ENCODE data around the gene RUNX2. TPM values are rescaled to one million over a fixed set of nuclear protein-coding genes. Genes with fewer than 3 reads are reported as not detected.

Gene RUNX2
- polyA plus RNA-seq, 1 donor from 2014 or later, result not detected

- no peak for TF ChIP-seq EZH2 (IDR thresholded peaks at IDR 0.05; ENCODE audit: borderline replicate concordance, insufficient read depth, low read length, poor library complexity, severe bottlenecking)
- no peaks in the 10 kb centered on the region for H3F3A ChIP-seq (ENCODE audit: insufficient read depth, low read length, poor library complexity, severe bottlenecking)
- H3K4me2 ChIP-seq (ENCODE audit: low read length), result no peak overlapping the region
- H3K27me3 ChIP-seq (ENCODE audit: insufficient read depth, low read depth, low read length), result no peaks in the 10 kb centered on the region
- H3K4me3 ChIP-seq (ENCODE audit: low read length), result no peak overlapping the region
- H2AFZ ChIP-seq (ENCODE audit: low read depth, low read length), result no peak overlapping the region
- H3K27ac ChIP-seq (ENCODE audit: low read length), result no peak overlapping the region
- no peak overlapping the region for H3K9ac ChIP-seq (ENCODE audit: low read length)
- H4K20me1 ChIP-seq (ENCODE audit: insufficient read depth), result no peaks in the 10 kb centered on the region
- H3K36me3 ChIP-seq (ENCODE audit: insufficient read depth, low read length), result no peaks in the 10 kb centered on the region
- H3K9me2 ChIP-seq (ENCODE audit: insufficient read depth, low read length), result no peaks in the 10 kb centered on the region
- H3K9me3 ChIP-seq (ENCODE audit: low read length), result no peaks in the 10 kb centered on the region
- H3K79me2 ChIP-seq (replicated peaks; ENCODE audit: insufficient read depth, low read length), result no peaks in the 10 kb centered on the region
These were observed 249.8 kb downstream of the RUNX2 start for GRCh38 chr6:45577836-45578504.

- H3K4me2 ChIP-seq (ENCODE audit: low read length), result no peak overlapping the region
- H3K9me2 ChIP-seq (ENCODE audit: insufficient read depth, low read length), result no peaks in the 10 kb centered on the region
- H4K20me1 ChIP-seq (ENCODE audit: insufficient read depth), result no peaks in the 10 kb centered on the region
- no peak overlapping the region for H2AFZ ChIP-seq (ENCODE audit: low read depth, low read length)
- no peak overlapping the region for H3K27ac ChIP-seq (ENCODE audit: low read length)
- H3K79me2 ChIP-seq (replicated peaks; ENCODE audit: insufficient read depth, low read length), result no peaks in the 10 kb centered on the region
- H3K27me3 ChIP-seq (ENCODE audit: insufficient read depth, low read depth, low read length), result no peaks in the 10 kb centered on the region
- H3K4me3 ChIP-seq (ENCODE audit: low read length), result no peak overlapping the region
- H3K9ac ChIP-seq (ENCODE audit: low read length), result no peak overlapping the region
- no peaks in the 10 kb centered on the region for H3F3A ChIP-seq (ENCODE audit: insufficient read depth, low read length, poor library complexity, severe bottlenecking)
- TF ChIP-seq MXI1 (conservative IDR thresholded peaks at IDR 0.05; ENCODE audit: poor library complexity, severe bottlenecking) (no peak), REST (IDR thresholded peaks at IDR 0.05; ENCODE audit: borderline replicate concordance) (no peak), CTCF (IDR thresholded peaks at IDR 0.05; ENCODE audit: poor library complexity, severe bottlenecking) (no peak), RAD21 (conservative IDR thresholded peaks at IDR 0.05) (no peak), POLR2AphosphoS5 (IDR thresholded peaks at IDR 0.05) (no peak)
- H3K9me3 ChIP-seq (ENCODE audit: low read length), result no peaks in the 10 kb centered on the region
- no peaks in the 10 kb centered on the region for H3K36me3 ChIP-seq (ENCODE audit: insufficient read depth, low read length)
These were observed 256.0 kb downstream of the RUNX2 start for GRCh38 chr6:45584127-45584526.
